ENCODE data around the gene UHMK1. TPM values are rescaled to one million over a fixed set of nuclear protein-coding genes. Genes with fewer than 3 reads are reported as not detected.
A peak's percentile ranks its signal among the peaks of the same experiment; 100 is the strongest.

Gene UHMK1
- total RNA-seq, 1 experiment from 2014 or later: 76.0 TPM

- Histone ChIP-seq H3K27ac (ENCODE audit: low read length) (peak overlapping the region; percentile 50; the same call in 1 of the 2 replicates), H3K4me1 (ENCODE audit: control insufficient read depth, insufficient read depth, low read length) (peaks cover 7% of the 10 kb centered on the region), H3K27me3 (ENCODE audit: control insufficient read depth, insufficient read depth, low read length) (no peaks in the 10 kb centered on the region), H3K4me3 (ENCODE audit: low read depth in 2 of 2, low read length in 2 of 2) (no peak overlapping the region), H3K9me3 (ENCODE audit: control insufficient read depth, insufficient read depth, low read depth, low read length) (0 out of 2 replicates have a peak, but pooled peaks cover 6% of the 10 kb centered on the region), H3K36me3 (ENCODE audit: control insufficient read depth, insufficient read depth, low read length) (no peaks in the 10 kb centered on the region)
- ATAC-seq: peak; percentile 79
- BruUV-seq (replicated peaks): no TSS peak
- TF ChIP-seq, protein P1, sequence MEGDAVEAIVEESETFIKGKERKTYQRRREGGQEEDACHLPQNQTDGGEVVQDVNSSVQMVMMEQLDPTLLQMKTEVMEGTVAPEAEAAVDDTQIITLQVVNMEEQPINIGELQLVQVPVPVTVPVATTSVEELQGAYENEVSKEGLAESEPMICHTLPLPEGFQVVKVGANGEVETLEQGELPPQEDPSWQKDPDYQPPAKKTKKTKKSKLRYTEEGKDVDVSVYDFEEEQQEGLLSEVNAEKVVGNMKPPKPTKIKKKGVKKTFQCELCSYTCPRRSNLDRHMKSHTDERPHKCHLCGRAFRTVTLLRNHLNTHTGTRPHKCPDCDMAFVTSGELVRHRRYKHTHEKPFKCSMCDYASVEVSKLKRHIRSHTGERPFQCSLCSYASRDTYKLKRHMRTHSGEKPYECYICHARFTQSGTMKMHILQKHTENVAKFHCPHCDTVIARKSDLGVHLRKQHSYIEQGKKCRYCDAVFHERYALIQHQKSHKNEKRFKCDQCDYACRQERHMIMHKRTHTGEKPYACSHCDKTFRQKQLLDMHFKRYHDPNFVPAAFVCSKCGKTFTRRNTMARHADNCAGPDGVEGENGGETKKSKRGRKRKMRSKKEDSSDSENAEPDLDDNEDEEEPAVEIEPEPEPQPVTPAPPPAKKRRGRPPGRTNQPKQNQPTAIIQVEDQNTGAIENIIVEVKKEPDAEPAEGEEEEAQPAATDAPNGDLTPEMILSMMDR (IDR thresholded peaks at IDR 0.05): no peak
- TF ChIP-seq TCF7L2 (IDR thresholded peaks at IDR 0.05; ENCODE audit: low read depth, low read length): no peak
- TF ChIP-seq POLR2AphosphoS5 (IDR thresholded peaks at IDR 0.05; ENCODE audit: low read depth, low read length): no peak
- TF ChIP-seq, protein P2, sequence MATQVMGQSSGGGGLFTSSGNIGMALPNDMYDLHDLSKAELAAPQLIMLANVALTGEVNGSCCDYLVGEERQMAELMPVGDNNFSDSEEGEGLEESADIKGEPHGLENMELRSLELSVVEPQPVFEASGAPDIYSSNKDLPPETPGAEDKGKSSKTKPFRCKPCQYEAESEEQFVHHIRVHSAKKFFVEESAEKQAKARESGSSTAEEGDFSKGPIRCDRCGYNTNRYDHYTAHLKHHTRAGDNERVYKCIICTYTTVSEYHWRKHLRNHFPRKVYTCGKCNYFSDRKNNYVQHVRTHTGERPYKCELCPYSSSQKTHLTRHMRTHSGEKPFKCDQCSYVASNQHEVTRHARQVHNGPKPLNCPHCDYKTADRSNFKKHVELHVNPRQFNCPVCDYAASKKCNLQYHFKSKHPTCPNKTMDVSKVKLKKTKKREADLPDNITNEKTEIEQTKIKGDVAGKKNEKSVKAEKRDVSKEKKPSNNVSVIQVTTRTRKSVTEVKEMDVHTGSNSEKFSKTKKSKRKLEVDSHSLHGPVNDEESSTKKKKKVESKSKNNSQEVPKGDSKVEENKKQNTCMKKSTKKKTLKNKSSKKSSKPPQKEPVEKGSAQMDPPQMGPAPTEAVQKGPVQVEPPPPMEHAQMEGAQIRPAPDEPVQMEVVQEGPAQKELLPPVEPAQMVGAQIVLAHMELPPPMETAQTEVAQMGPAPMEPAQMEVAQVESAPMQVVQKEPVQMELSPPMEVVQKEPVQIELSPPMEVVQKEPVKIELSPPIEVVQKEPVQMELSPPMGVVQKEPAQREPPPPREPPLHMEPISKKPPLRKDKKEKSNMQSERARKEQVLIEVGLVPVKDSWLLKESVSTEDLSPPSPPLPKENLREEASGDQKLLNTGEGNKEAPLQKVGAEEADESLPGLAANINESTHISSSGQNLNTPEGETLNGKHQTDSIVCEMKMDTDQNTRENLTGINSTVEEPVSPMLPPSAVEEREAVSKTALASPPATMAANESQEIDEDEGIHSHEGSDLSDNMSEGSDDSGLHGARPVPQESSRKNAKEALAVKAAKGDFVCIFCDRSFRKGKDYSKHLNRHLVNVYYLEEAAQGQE (IDR thresholded peaks at IDR 0.05; ENCODE audit: insufficient read depth in 1 of 2, low read depth in 2 of 2, low read length in 1 of 2): no peak
- no peak for TF ChIP-seq SIN3A (IDR thresholded peaks at IDR 0.05; ENCODE audit: borderline replicate concordance, insufficient read depth, low read depth, low read length)
- DNase-seq (ENCODE audit: low read depth, low spot score): peak; percentile 73
- POLR2A ChIA-PET: no interaction called here
- in situ Hi-C loops (cut with HindIII; ENCODE audit: low pct_unique_long_range_greater_than_20kb, low sequenced_read_pairs): no loop called here
- CTCF ChIA-PET: no interaction called here
- intact Hi-C loops (cut with micrococcal nuclease; ENCODE audit: unreplicated experiment): no loop called here
Observed at GRCh38 chr1:162541619-162542141, 44.1 kb downstream of the UHMK1 start.

DNA sequence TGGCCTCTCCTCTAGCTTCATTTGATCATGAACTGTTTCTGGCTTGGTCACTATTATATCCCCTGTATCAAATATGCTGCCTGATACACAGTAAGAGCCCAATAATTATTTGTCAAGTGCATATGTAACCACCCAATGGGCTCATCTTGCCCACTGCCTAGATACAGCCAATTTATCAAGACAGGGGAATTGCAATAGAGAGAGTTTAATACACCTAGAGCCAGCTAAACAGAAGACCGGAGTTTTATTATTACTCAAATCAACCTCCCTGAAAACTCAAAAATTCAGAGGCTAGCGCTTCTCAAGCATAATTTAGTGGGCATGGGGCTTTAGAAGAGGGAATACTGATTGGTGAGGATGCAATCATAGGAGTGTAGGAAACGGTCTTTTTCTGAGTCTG lies 45.6 kb downstream of the UHMK1 start:
- POLR2A ChIA-PET: no interaction called here
- in situ Hi-C loops (cut with HindIII; ENCODE audit: low pct_unique_long_range_greater_than_20kb, low sequenced_read_pairs) (no loop called here), intact Hi-C loops (cut with micrococcal nuclease; ENCODE audit: unreplicated experiment) (no loop called here)
- Histone ChIP-seq H3K27ac (ENCODE audit: low read length) (no peak overlapping the region), H3K9me3 (ENCODE audit: control insufficient read depth, insufficient read depth, low read depth, low read length) (0 out of 2 replicates have a peak, but pooled peaks cover 6% of the 10 kb centered on the region), H3K36me3 (ENCODE audit: control insufficient read depth, insufficient read depth, low read length) (no peaks in the 10 kb centered on the region), H3K4me3 (ENCODE audit: low read depth in 2 of 2, low read length in 2 of 2) (no peak overlapping the region), H3K4me1 (ENCODE audit: control insufficient read depth, insufficient read depth, low read length) (peaks cover 7% of the 10 kb centered on the region), H3K27me3 (ENCODE audit: control insufficient read depth, insufficient read depth, low read length) (no peaks in the 10 kb centered on the region)
- no peak for ATAC-seq
- no peak for DNase-seq (ENCODE audit: low read depth, low spot score)
- no TSS peak for BruUV-seq (replicated peaks)
- CTCF ChIA-PET: no interaction called here
- TF ChIP-seq, protein P2 (IDR thresholded peaks at IDR 0.05; ENCODE audit: insufficient read depth in 1 of 2, low read depth in 2 of 2, low read length in 1 of 2): no peak
- TF ChIP-seq TCF7L2 (IDR thresholded peaks at IDR 0.05; ENCODE audit: low read depth, low read length): no peak
- TF ChIP-seq POLR2AphosphoS5 (IDR thresholded peaks at IDR 0.05; ENCODE audit: low read depth, low read length): no peak
- TF ChIP-seq, protein P1 (IDR thresholded peaks at IDR 0.05): no peak
- TF ChIP-seq SIN3A (IDR thresholded peaks at IDR 0.05; ENCODE audit: borderline replicate concordance, insufficient read depth, low read depth, low read length): no peak

All from Panc1 (cell line).